Measurements from ENCODE around the gene KIR3DL1. TPM values are rescaled to one million over a fixed set of nuclear protein-coding genes. Genes with fewer than 3 reads are reported as not detected.

Gene KIR3DL1
- polyA plus RNA-seq, 1 of the 3 experiments (the other 2 are of a cell fraction) = not detected

GRCh38 chr19:54790711-54791110 lies 25.6 kb upstream of the KIR3DL1 start:
- no peak overlapping the region for H3K9ac ChIP-seq
- WGBS (ENCODE audit: low lambda C conversion rate) = 0% methylated on average over 5 of the region's 5 CpGs
- H3K9me2 ChIP-seq = no peaks in the 10 kb centered on the region
- no peak overlapping the region for H3K27ac ChIP-seq (ENCODE audit: low read depth in 2 of 2, low read length in 1 of 2)
- no peaks in the 10 kb centered on the region for H3K36me3 ChIP-seq (replicated peaks in 1 of 2; ENCODE audit: control insufficient read depth in 1 of 2, insufficient read depth in 2 of 2, low read length in 1 of 2)
- H3F3A ChIP-seq (replicated peaks; ENCODE audit: insufficient read depth) = no peaks in the 10 kb centered on the region
- H3K79me2 ChIP-seq (ENCODE audit: insufficient read depth) = no peaks in the 10 kb centered on the region
- CTCF ChIA-PET = no interaction called here
- H3K9me3 ChIP-seq = no peaks in the 10 kb centered on the region
- H3K27me3 ChIP-seq (ENCODE audit: insufficient read depth) = peaks cover 35% of the 10 kb centered on the region; the same call in 1 of the 2 replicates
- POLR2A ChIA-PET = no interaction called here
- H2AFZ ChIP-seq (ENCODE audit: low read depth) = no peak overlapping the region
- TF ChIP-seq USF1 (IDR thresholded peaks at IDR 0.05; ENCODE audit: borderline replicate concordance, low read depth) (no peak), RFX5 (IDR thresholded peaks at IDR 0.05; ENCODE audit: low read length) (no peak), ELF1 (IDR thresholded peaks at IDR 0.05) (no peak), USF2 (IDR thresholded peaks at IDR 0.05; ENCODE audit: borderline replicate concordance, low read depth, low read length) (no peak), RAD21 (IDR thresholded peaks at IDR 0.05; ENCODE audit: low read length) (no peak), SIN3A (IDR thresholded peaks at IDR 0.05; ENCODE audit: borderline replicate concordance, low read depth, low read length) (no peak), NRF1 (IDR thresholded peaks at IDR 0.05; ENCODE audit: low read depth, low read length) (no peak), FOSL2 (IDR thresholded peaks at IDR 0.05; ENCODE audit: borderline replicate concordance, low read depth) (no peak), FOXM1 (IDR thresholded peaks at IDR 0.05; ENCODE audit: low read depth) (no peak), EP300 (IDR thresholded peaks at IDR 0.05; ENCODE audit: borderline replicate concordance in 1 of 2, low read depth in 1 of 2, low read length in 1 of 2) (no peak)
- no peaks in the 10 kb centered on the region for H4K20me1 ChIP-seq (ENCODE audit: insufficient read depth)
- H3K4me2 ChIP-seq = no peak overlapping the region
- no peak overlapping the region for H3K4me3 ChIP-seq (ENCODE audit: low read depth in 2 of 2, low read length in 1 of 2)
- H3K4me1 ChIP-seq (ENCODE audit: control insufficient read depth in 1 of 2, insufficient read depth in 2 of 2, low read depth in 1 of 2, low read length in 1 of 2) = no peaks in the 10 kb centered on the region
- no peak for DNase-seq

GRCh38 chr19:54791476-54791875 lies 24.8 kb upstream of the KIR3DL1 start:
- DNase-seq = no peak
- no peak overlapping the region for H3K27ac ChIP-seq (ENCODE audit: low read depth in 2 of 2, low read length in 1 of 2)
- no peaks in the 10 kb centered on the region for H3K9me2 ChIP-seq
- no peaks in the 10 kb centered on the region for H3F3A ChIP-seq (replicated peaks; ENCODE audit: insufficient read depth)
- no peaks in the 10 kb centered on the region for H4K20me1 ChIP-seq (ENCODE audit: insufficient read depth)
- no peaks in the 10 kb centered on the region for H3K36me3 ChIP-seq (replicated peaks in 1 of 2; ENCODE audit: control insufficient read depth in 1 of 2, insufficient read depth in 2 of 2, low read length in 1 of 2)
- no peaks in the 10 kb centered on the region for H3K4me1 ChIP-seq (ENCODE audit: control insufficient read depth in 1 of 2, insufficient read depth in 2 of 2, low read depth in 1 of 2, low read length in 1 of 2)
- WGBS (ENCODE audit: low lambda C conversion rate) = 20% methylated on average over 6 of the region's 6 CpGs
- H3K9me3 ChIP-seq = no peaks in the 10 kb centered on the region
- ChIA-PET POLR2A (no interaction called here), CTCF (no interaction called here)
- no peak overlapping the region for H3K4me2 ChIP-seq
- no peak overlapping the region for H3K9ac ChIP-seq
- H2AFZ ChIP-seq (ENCODE audit: low read depth) = no peak overlapping the region
- H3K4me3 ChIP-seq (ENCODE audit: low read depth in 2 of 2, low read length in 1 of 2) = no peak overlapping the region
- peaks cover 29% of the 10 kb centered on the region; the same call in 1 of the 2 replicates for H3K27me3 ChIP-seq (ENCODE audit: insufficient read depth)
- H3K79me2 ChIP-seq (ENCODE audit: insufficient read depth) = no peaks in the 10 kb centered on the region
- TF ChIP-seq POLR2AphosphoS5 (IDR thresholded peaks at IDR 0.05; ENCODE audit: low read depth, low read length) (no peak), ZBTB33 (IDR thresholded peaks at IDR 0.05; ENCODE audit: borderline replicate concordance, low read depth) (no peak), MAX (IDR thresholded peaks at IDR 0.05; ENCODE audit: low read depth) (no peak), CTCF (IDR thresholded peaks at IDR 0.05) (no peak), RAD21 (IDR thresholded peaks at IDR 0.05; ENCODE audit: low read length) (no peak), RFX5 (IDR thresholded peaks at IDR 0.05; ENCODE audit: low read length) (no peak), CHD2 (IDR thresholded peaks at IDR 0.05; ENCODE audit: low read length, partially characterized antibody) (no peak), FOXM1 (IDR thresholded peaks at IDR 0.05; ENCODE audit: low read depth) (no peak), JUND (IDR thresholded peaks at IDR 0.05) (no peak), IRF3 (IDR thresholded peaks at IDR 0.05; ENCODE audit: low read depth, low read length) (no peak), FOXJ3 (CRISPR knock-in tag; IDR thresholded peaks at IDR 0.05) (no peak), TEAD4 (IDR thresholded peaks at IDR 0.05; ENCODE audit: borderline replicate concordance, insufficient read depth) (no peak), RXRA (IDR thresholded peaks at IDR 0.05; ENCODE audit: borderline replicate concordance, low read depth) (no peak), FOSL2 (IDR thresholded peaks at IDR 0.05; ENCODE audit: borderline replicate concordance, low read depth) (no peak), TCF12 (IDR thresholded peaks at IDR 0.05) (no peak)
